ENCODE data around the gene KRTAP24-1. TPM values are rescaled to one million over a fixed set of nuclear protein-coding genes. Genes with fewer than 3 reads are reported as not detected.

KRTAP24-1 gene
- total and polyA plus RNA-seq, 2 experiments from 2014 or later, result not detected

GRCh38 chr21:30315701-30316100 lies 33.0 kb upstream of the KRTAP24-1 start:
- 29 to 33% methylated on average over 2 of the region's 2 CpGs for WGBS, 2 experiments (ENCODE audit: low coverage in 1 of 2, low lambda C conversion rate in 2 of 2, missing lambda C conversion rate in 2 of 2)
- Histone ChIP-seq H3K27ac (no peak overlapping the region), H3F3A (ENCODE audit: insufficient read depth) (no peaks in the 10 kb centered on the region), H3K9me2 (ENCODE audit: insufficient read depth) (no peaks in the 10 kb centered on the region), H3K36me3 (ENCODE audit: low read depth) (no peaks in the 10 kb centered on the region), H3K4me3 (no peak overlapping the region), H2AFZ (no peak overlapping the region), H3K4me1 (ENCODE audit: insufficient read depth) (no peaks in the 10 kb centered on the region), H3K79me2 (ENCODE audit: insufficient read depth) (no peaks in the 10 kb centered on the region), H3K27me3 (replicated peaks; ENCODE audit: insufficient read depth) (no peaks in the 10 kb centered on the region), H4K20me1 (ENCODE audit: insufficient read depth) (no peaks in the 10 kb centered on the region), H3K9ac (no peak overlapping the region), H3K9me3 (ENCODE audit: low read depth) (no peaks in the 10 kb centered on the region), H3K4me2 (ENCODE audit: unreplicated experiment) (no peak overlapping the region)
- no peak for TF ChIP-seq EZH2 (IDR thresholded peaks at IDR 0.05; ENCODE audit: insufficient read depth, poor library complexity, severe bottlenecking)
- no peak for DNase-seq
- in situ Hi-C loops (cut with MboI), result no loop called here

GRCh38 chr21:30306884-30307283 lies 24.1 kb upstream of the KRTAP24-1 start:
- H3K9me2 ChIP-seq (ENCODE audit: insufficient read depth), result no peaks in the 10 kb centered on the region
- WGBS, 2 experiments (ENCODE audit: low coverage in 1 of 2, low lambda C conversion rate in 2 of 2, missing lambda C conversion rate in 2 of 2), result 0 to 3% methylated on average over 2 of the region's 2 CpGs
- no peak overlapping the region for H3K27ac ChIP-seq
- no peak overlapping the region for H3K9ac ChIP-seq
- TF ChIP-seq EZH2phosphoT487 (IDR thresholded peaks at IDR 0.05; ENCODE audit: insufficient read depth, low read depth) (no peak), EZH2 (IDR thresholded peaks at IDR 0.05; ENCODE audit: insufficient read depth, poor library complexity, severe bottlenecking) (no peak)
- H2AFZ ChIP-seq, result no peak overlapping the region
- no peaks in the 10 kb centered on the region for H3K9me3 ChIP-seq (ENCODE audit: low read depth)
- no peak for DNase-seq
- H3K4me3 ChIP-seq, result no peak overlapping the region
- no peaks in the 10 kb centered on the region for H4K20me1 ChIP-seq (ENCODE audit: insufficient read depth)
- no peaks in the 10 kb centered on the region for H3K4me1 ChIP-seq (ENCODE audit: insufficient read depth)
- H3K79me2 ChIP-seq (ENCODE audit: insufficient read depth), result no peaks in the 10 kb centered on the region
- no peak overlapping the region for H3K4me2 ChIP-seq (ENCODE audit: unreplicated experiment)
- no peaks in the 10 kb centered on the region for H3K27me3 ChIP-seq (replicated peaks; ENCODE audit: insufficient read depth)
- no peaks in the 10 kb centered on the region for H3F3A ChIP-seq (ENCODE audit: insufficient read depth)
- no peaks in the 10 kb centered on the region for H3K36me3 ChIP-seq (ENCODE audit: low read depth)
- in situ Hi-C loops (cut with MboI), result no loop called here

- Histone ChIP-seq H3K4me3 (no peak overlapping the region), H4K20me1 (ENCODE audit: insufficient read depth) (no peaks in the 10 kb centered on the region), H3K79me2 (ENCODE audit: insufficient read depth) (no peaks in the 10 kb centered on the region), H3K9me3 (ENCODE audit: low read depth) (no peaks in the 10 kb centered on the region), H3F3A (ENCODE audit: insufficient read depth) (no peaks in the 10 kb centered on the region), H3K27me3 (replicated peaks; ENCODE audit: insufficient read depth) (no peaks in the 10 kb centered on the region), H3K9me2 (ENCODE audit: insufficient read depth) (no peaks in the 10 kb centered on the region), H3K4me2 (ENCODE audit: unreplicated experiment) (no peak overlapping the region), H3K36me3 (ENCODE audit: low read depth) (no peaks in the 10 kb centered on the region), H3K9ac (no peak overlapping the region), H2AFZ (no peak overlapping the region), H3K27ac (no peak overlapping the region), H3K4me1 (ENCODE audit: insufficient read depth) (no peaks in the 10 kb centered on the region)
- in situ Hi-C loops (cut with MboI), result no loop called here
- DNase-seq, result no peak
- WGBS, 2 experiments (ENCODE audit: low coverage in 1 of 2, low lambda C conversion rate in 2 of 2, missing lambda C conversion rate in 2 of 2), result 5 to 19% methylated on average over 1 of the region's 1 CpG
- TF ChIP-seq EZH2 (IDR thresholded peaks at IDR 0.05; ENCODE audit: insufficient read depth, poor library complexity, severe bottlenecking) (no peak), EZH2phosphoT487 (IDR thresholded peaks at IDR 0.05; ENCODE audit: insufficient read depth, low read depth) (no peak)
Observed at GRCh38 chr21:30305136-30305535, 22.4 kb upstream of the KRTAP24-1 start.

GRCh38 chr21:30289215-30289614 lies 6.5 kb upstream of the KRTAP24-1 start, which contains the start of gene KRTAP25-1:
Gene KRTAP25-1, minus strand, starts transcription at chr21:30289514. Its CDS starts 24 bp downstream, at chr21:30289490.
- TF ChIP-seq EZH2 (IDR thresholded peaks at IDR 0.05; ENCODE audit: insufficient read depth, poor library complexity, severe bottlenecking) (no peak), EZH2phosphoT487 (IDR thresholded peaks at IDR 0.05; ENCODE audit: insufficient read depth, low read depth) (no peak)
- Histone ChIP-seq H3K27me3 (replicated peaks; ENCODE audit: insufficient read depth) (no peaks in the 10 kb centered on the region), H3K4me3 (no peak within 1 kb of the TSS), H3K36me3 (ENCODE audit: low read depth) (no peaks in the 10 kb centered on the region), H2AFZ (no peak within 1 kb of the TSS), H3K4me2 (ENCODE audit: unreplicated experiment) (no peak within 1 kb of the TSS), H3F3A (ENCODE audit: insufficient read depth) (no peaks in the 10 kb centered on the region), H4K20me1 (ENCODE audit: insufficient read depth) (no peaks in the 10 kb centered on the region), H3K9me2 (ENCODE audit: insufficient read depth) (no peaks in the 10 kb centered on the region), H3K79me2 (ENCODE audit: insufficient read depth) (no peaks in the 10 kb centered on the region), H3K9ac (no peak within 1 kb of the TSS), H3K4me1 (ENCODE audit: insufficient read depth) (no peaks in the 10 kb centered on the region), H3K9me3 (ENCODE audit: low read depth) (no peaks in the 10 kb centered on the region), H3K27ac (no peak within 1 kb of the TSS)
- in situ Hi-C loops (cut with MboI), result no loop called here
- WGBS, 2 experiments (ENCODE audit: low coverage in 1 of 2, low lambda C conversion rate in 2 of 2, missing lambda C conversion rate in 2 of 2), result 0 to 5% methylated on average over 2 of the region's 2 CpGs
- no peak for DNase-seq

- 0 to 9% methylated on average over 1 of the region's 1 CpG for WGBS, 2 experiments (ENCODE audit: low coverage in 1 of 2, low lambda C conversion rate in 2 of 2, missing lambda C conversion rate in 2 of 2)
- Histone ChIP-seq H3K79me2 (ENCODE audit: insufficient read depth) (no peaks in the 10 kb centered on the region), H2AFZ (no peak overlapping the region), H3K4me2 (ENCODE audit: unreplicated experiment) (no peak overlapping the region), H3K9me2 (ENCODE audit: insufficient read depth) (no peaks in the 10 kb centered on the region), H3K4me1 (ENCODE audit: insufficient read depth) (no peaks in the 10 kb centered on the region), H3K27ac (no peak overlapping the region), H3K4me3 (no peak overlapping the region), H3K9ac (no peak overlapping the region), H3K27me3 (replicated peaks; ENCODE audit: insufficient read depth) (no peaks in the 10 kb centered on the region), H3K9me3 (ENCODE audit: low read depth) (no peaks in the 10 kb centered on the region), H4K20me1 (ENCODE audit: insufficient read depth) (no peaks in the 10 kb centered on the region), H3F3A (ENCODE audit: insufficient read depth) (no peaks in the 10 kb centered on the region), H3K36me3 (ENCODE audit: low read depth) (no peaks in the 10 kb centered on the region)
- in situ Hi-C loops (cut with MboI), result no loop called here
- no peak for DNase-seq
- TF ChIP-seq EZH2phosphoT487 (IDR thresholded peaks at IDR 0.05; ENCODE audit: insufficient read depth, low read depth) (no peak), EZH2 (IDR thresholded peaks at IDR 0.05; ENCODE audit: insufficient read depth, poor library complexity, severe bottlenecking) (no peak)
Observed at GRCh38 chr21:30271611-30272010, 11.1 kb downstream of the KRTAP24-1 start.
